Left lobe of liver (tissue), 2 donors: ENCODE measurements around the gene LACTBL1. TPM values are rescaled to one million over a fixed set of nuclear protein-coding genes. Genes with fewer than 3 reads are reported as not detected.

Source experiments
- ATAC-seq: fragments of 200-7000 bp; cut with Tn5 transposase; one replicate; pipeline ENCODE4 v1.9.1; 2020; ENCODE audit warnings: mild to moderate bottlenecking, moderate library complexity
- DNase-seq: peaks from one replicate; pipeline ENCODE4 v3.0.0-alpha.2; 2020; ENCODE audit warnings: low spot score
- total RNA-seq: library from RNA; stranded (reverse); gene quantifications from one replicate; pipeline ENCODE4 v1.2.1, GENCODE V29; 2021
- donor health status: DM: no; HTN: no; CAD: no; lungs with moderate emphysema.
- donor health status: DM: no; HTN: yes; CAD: no.

LACTBL1 gene
- total RNA-seq, 1 donor from 2014 or later: not detected

- DNase-seq (no peak), ATAC-seq (no peak)
Measured at GRCh38 chr1:22914156-22914555, 58.5 kb downstream of the LACTBL1 start.

GRCh38 chr1:22913421-22914141 lies 59.1 kb downstream of the LACTBL1 start:
- ATAC-seq (no peak), DNase-seq (no peak)

DNA sequence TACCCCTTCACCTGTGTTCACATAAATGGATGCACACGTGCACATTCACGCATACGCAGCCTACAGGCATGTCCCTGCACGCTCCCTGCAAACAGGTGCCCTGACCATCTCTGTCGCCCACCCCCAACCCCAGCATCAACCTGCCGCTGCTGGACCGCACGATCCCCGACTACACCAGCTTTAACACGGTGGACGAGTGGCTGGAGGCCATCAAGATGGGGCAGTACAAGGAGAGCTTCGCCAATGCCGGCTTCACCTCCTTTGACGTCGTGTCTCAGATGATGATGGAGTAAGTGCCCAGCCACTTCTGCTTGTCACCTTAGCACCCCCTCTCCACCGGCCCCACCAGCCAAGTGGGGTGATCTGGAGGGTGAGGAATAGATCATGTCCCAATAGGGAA lies 60.4 kb downstream of the LACTBL1 start:
- DNase-seq: no peak
- no peak for ATAC-seq

GRCh38 chr1:22910986-22911651 lies 61.5 kb downstream of the LACTBL1 start:
- no peak for ATAC-seq
- DNase-seq: no peak

DNA sequence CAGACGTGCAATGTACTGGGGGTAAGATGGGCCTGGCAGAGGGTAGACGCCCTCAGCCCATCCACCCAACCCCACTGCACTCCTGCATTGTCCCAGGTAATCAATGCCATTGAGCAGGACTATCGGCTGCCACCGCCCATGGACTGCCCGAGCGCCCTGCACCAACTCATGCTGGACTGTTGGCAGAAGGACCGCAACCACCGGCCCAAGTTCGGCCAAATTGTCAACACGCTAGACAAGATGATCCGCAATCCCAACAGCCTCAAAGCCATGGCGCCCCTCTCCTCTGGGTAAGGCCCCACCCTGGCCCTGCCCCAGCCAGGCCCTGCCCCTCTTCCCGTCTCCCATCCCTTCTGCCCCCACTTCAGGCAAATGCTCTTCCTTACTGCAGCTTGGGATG lies 62.4 kb downstream of the LACTBL1 start:
- no peak for DNase-seq

GRCh38 chr1:22908880-22909426 lies 63.7 kb downstream of the LACTBL1 start:
- ATAC-seq: no peak
- DNase-seq: no peak

More for the DNA sequence above, 62.4 kb downstream of the LACTBL1 start:
- ATAC-seq: no peak

GRCh38 chr1:22907528-22907927 lies 65.1 kb downstream of the LACTBL1 start:
- DNase-seq: no peak
- ATAC-seq: no peak

- no peak for DNase-seq
- ATAC-seq: no peak
Measured at GRCh38 chr1:22906968-22907367, 65.7 kb downstream of the LACTBL1 start.

DNA sequence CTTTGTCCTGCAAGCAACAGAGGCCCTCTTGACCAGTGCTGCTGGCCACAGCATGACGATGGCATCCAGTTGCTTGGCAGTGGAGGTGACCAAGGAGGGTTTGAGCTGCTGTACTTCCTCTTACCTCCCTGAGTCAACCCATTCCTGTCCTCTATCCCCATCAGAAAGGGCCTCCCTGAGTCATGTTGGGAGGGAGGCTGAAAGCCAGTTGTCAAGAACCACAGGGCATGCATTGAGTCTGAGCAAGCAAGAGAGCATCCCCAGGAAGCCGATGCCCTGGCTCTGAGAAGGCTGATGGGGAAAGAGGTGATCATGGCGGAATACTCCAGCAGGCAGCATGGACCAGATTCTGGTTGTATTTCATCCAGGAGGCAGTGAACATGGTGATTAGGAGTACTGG lies 69.6 kb downstream of the LACTBL1 start:
- DNase-seq (no peak), ATAC-seq (no peak)

Other genes starting within 250 kb of the LACTBL1 start
- not detected for gene TEX46, start 43.0 kb upstream of the LACTBL1 start, total RNA-seq
- gene KDM1A, start 46.6 kb upstream of the LACTBL1 start, total RNA-seq: 20.0 TPM
- 5.6 TPM for gene LUZP1, start 196.0 kb upstream of the LACTBL1 start, total RNA-seq
- not detected for gene HTR1D, start 244.6 kb upstream of the LACTBL1 start, total RNA-seq